Measurements from ENCODE around the gene ACAA2. TPM values are rescaled to one million over a fixed set of nuclear protein-coding genes. Genes with fewer than 3 reads are reported as not detected.
A peak's percentile ranks its signal among the peaks of the same experiment; 100 is the strongest.

ACAA2 gene
- total RNA-seq, 1 experiment from 2014 or later: 157 TPM

DNA sequence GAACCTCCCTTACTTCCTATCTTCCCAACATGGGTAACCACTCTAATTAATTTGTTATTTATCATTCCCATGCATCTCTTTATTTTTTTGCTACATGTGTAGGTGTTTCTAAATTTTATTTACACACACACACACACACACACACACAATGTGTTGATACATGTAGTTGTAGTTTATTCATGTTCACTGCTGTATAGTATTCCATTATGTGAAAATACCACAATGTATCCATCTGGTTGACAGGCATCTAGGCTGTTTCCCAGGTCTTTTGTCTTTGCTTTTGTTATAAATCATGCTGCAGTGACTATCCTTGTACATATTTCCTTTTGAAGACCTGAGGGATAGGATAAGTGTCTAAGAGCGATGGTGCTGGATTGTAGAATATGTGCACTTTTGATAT is 59.7 kb downstream of the ACAA2 start:
- in situ Hi-C loops (cut with HindIII; ENCODE audit: low sequenced_read_pairs): no loop called here
- DNase-seq (ENCODE audit: low spot score): no peak

GRCh38 chr18:49752095-49752457 is 61.3 kb downstream of the ACAA2 start:
- DNase-seq (ENCODE audit: low spot score): no peak
- in situ Hi-C loops (cut with HindIII; ENCODE audit: low sequenced_read_pairs): no loop called here

- no peak for DNase-seq (ENCODE audit: low spot score)
- in situ Hi-C loops (cut with HindIII; ENCODE audit: low sequenced_read_pairs): no loop called here
Observed at GRCh38 chr18:49751427-49752094, 61.8 kb downstream of the ACAA2 start.

DNA sequence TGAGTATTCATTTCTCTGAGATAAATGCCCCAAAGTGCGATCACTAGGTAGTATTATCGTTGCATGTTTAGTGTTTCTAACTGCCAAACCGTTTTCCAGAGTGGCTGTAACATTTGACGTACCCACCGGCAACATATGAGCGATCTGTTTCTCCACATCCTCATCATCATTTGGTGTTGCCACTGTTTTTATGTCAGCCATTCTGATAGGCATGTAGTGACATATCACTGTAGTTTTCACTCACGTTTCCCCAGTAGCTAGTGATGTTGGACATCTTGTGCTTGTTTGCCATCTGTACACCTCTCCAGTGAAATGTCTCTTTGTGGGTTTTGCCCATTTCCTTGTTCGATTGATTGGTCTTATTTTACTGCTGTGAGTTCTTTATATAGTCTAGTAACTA is 63.8 kb downstream of the ACAA2 start:
- DNase-seq (ENCODE audit: low spot score): no peak
- in situ Hi-C loops (cut with HindIII; ENCODE audit: low sequenced_read_pairs): no loop called here

DNA sequence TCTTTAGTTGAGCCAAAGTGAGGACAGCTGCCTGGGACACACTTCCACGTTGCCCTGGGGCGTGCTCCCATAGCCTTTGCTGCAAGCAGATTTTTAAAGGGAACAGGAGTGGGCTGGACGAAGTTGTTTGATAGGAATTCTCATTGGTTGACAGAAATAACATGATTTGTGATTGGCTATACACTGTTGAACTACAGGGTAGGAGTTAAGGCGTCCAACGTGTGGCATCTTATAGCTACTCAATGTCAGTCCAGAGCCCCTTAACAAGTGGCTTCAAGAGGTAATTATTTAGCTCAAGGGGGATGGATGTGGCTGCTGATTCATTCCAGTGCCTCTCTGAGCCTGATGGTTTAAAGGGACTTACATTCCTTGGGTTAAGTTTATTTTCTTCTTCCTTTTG is 65.5 kb downstream of the ACAA2 start:
- in situ Hi-C loops (cut with HindIII; ENCODE audit: low sequenced_read_pairs): no loop called here
- DNase-seq (ENCODE audit: low spot score): no peak

DNA sequence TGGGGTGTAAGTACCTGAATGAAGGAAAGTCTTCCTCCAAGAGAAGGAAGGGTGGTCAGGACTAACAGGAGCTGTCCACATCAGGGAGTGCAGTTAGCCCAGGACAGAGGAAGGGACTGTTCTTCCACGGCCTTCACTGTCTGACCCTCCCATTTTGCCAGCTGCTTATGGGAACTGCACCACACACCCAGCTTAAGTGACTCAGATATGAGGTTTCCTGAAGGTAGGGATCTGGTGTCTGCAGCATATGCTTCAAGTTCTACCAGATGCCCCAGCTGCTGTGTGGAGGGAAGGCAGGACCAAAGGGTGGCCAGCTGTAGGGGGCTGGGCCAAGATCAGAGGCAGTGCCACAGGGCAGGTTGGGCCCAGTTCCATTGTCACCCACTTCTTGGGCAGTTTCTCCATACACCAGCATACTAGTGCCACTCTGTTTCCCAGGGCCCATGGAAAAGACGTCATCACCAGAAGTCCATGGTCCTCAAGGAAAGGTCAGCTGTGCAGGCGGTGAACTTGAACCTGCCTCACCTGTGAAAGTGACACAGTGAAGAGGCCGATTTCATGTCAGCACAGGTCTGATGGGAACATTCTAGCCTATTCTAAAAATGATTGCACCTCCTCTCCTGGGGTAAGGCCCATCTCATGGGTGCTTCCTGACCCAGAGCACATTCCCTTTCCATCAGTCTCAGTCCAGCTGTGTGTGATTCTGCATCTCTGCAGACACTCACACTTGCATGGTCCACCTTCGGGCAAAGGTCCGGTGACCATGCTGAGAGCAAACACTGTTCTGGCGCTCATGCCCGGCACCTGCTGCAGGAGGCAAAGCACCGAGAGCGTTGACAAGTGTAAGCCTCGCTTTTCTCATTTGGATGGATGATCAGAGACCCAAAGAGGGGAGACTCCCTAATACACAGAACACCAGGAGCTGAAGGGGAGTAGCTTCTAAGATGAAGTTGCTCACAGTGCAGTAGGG is 68.0 kb downstream of the ACAA2 start:
- DNase-seq (ENCODE audit: low spot score): no peak
- in situ Hi-C loops (cut with HindIII; ENCODE audit: low sequenced_read_pairs): no loop called here

GRCh38 chr18:49744376-49745008 is 68.8 kb downstream of the ACAA2 start:
- DNase-seq (ENCODE audit: low spot score): no peak
- in situ Hi-C loops (cut with HindIII; ENCODE audit: low sequenced_read_pairs): no loop called here

- no peak for DNase-seq (ENCODE audit: low spot score)
- in situ Hi-C loops (cut with HindIII; ENCODE audit: low sequenced_read_pairs): no loop called here
Observed at GRCh38 chr18:49743117-49743567, 70.2 kb downstream of the ACAA2 start.

GRCh38 chr18:49742316-49743116 is 70.8 kb downstream of the ACAA2 start:
- DNase-seq (ENCODE audit: low spot score): no peak
- in situ Hi-C loops (cut with HindIII; ENCODE audit: low sequenced_read_pairs): no loop called here

DNA sequence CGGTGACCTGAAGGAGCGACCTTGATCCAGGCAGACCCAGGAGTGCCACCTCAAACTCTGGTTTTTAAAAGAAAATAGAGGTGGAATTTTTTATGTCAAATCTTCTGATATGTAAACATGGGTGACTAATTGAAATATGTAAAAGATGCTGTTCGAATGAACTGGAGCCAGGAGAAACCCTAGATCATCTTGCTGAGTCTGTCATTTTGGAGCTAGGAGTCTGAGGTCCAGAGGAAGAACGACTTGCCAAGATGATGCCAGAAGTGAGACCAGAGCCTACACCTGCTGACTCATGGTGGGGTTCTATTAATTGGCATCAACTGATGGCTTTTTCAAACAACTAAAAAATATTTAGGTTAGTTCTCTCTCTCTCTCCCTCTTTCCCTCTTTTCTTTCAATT is 74.1 kb downstream of the ACAA2 start:
- in situ Hi-C loops (cut with HindIII; ENCODE audit: low sequenced_read_pairs): no loop called here
- no peak for DNase-seq (ENCODE audit: low spot score)

DNA sequence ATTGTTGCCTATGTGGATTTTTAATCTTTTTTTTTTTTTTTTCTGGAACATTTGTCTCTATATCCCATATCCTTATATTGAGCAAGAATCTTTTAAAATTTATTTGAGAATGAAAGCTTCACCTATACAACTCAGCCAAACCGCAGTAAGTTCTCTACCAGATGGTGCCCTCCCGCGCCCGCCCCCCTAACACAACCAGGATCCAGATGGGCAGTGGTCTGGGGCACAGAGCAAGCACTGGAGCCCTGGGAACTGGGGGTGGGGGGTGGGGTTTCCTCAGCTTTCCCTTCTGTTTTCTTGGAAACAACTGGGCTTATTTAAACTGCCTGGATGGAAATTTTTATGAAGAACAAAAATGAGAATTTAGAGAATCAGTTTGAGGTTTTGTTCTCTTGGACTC is 74.6 kb downstream of the ACAA2 start:
- in situ Hi-C loops (cut with HindIII; ENCODE audit: low sequenced_read_pairs): no loop called here
- no peak for DNase-seq (ENCODE audit: low spot score)

DNA sequence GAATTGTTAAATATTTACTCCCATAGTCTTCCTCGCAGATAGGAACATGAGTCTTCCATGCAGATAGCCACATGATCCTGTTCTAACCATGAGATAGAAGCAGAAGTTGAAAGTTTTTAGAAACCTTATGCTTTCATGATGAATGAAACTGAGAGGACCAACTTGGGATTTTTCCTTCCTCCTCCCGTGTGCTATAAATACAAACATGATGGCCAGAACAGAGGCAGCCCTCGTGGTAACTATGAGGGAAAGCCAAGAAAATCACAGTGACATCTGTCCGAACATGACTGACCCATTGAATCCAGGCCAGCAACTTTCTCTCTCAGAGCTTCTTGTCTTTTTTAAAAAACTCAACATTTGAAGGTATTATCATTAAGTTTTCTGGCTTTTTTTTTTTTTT is 78.5 kb downstream of the ACAA2 start:
- DNase-seq (ENCODE audit: low spot score): peak; percentile 11
- in situ Hi-C loops (cut with HindIII; ENCODE audit: low sequenced_read_pairs): no loop called here

DNA sequence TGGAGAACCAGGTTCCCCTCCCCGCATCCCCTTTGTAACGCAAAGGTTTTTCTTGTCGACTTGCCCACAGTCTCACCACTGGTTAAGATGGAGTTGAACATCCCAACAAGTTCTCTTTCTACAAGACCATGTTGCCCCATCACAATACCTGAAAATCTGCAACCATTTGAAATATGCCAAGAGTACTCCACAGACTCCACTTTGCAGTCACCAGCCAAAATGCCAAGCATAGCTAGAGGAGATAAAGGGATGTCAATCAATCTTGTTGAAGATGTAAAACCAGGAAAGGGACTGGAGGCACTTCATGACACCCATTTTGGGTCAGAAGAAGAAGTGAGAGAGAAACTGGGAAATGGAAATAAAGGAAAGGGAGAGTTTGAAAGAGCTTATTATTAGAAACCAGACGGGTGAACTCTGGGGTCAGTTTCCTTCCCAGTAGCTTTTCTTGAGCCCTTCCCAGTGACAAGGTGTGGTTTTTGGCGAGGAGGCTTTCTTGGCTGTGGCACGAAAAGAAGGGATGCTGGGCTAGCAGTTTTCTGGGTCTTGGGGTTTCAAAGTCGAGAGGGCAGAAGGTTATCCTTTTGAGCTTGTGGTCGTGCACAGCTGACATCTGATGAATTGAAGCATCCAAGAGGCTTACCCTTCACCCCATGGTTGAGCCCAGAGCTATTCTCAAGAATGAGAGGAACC is 79.3 kb downstream of the ACAA2 start:
- DNase-seq (ENCODE audit: low spot score): no peak
- in situ Hi-C loops (cut with HindIII; ENCODE audit: low sequenced_read_pairs): no loop called here

DNA sequence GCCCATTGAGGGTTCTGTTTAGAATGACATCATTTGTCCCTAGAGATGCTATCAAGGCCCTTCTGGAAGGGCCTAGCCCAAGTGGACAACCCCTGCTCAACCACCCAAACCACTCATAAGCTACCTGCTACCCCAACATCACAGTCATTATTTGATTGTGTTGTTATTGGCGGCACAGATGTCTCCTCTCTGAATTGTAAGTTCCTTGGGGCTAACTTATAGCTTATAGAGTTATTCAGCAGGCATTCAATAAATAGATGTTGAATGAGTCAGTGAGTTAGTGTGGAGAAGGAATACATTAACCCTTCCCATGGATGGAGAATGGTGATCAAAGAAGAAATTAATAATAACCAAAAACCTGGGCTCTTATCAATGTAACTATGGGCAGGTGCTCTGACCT is 80.0 kb downstream of the ACAA2 start:
- in situ Hi-C loops (cut with HindIII; ENCODE audit: low sequenced_read_pairs): no loop called here

More for the DNA sequence above, 80.0 kb downstream of the ACAA2 start:
- DNase-seq (ENCODE audit: low spot score): no peak
